ENCODE measurements around the gene LSAMP. TPM values are rescaled to one million over a fixed set of nuclear protein-coding genes. Genes with fewer than 3 reads are reported as not detected.

The LSAMP gene
- polyA plus RNA-seq, 1 experiment = 2.7 TPM

DNA sequence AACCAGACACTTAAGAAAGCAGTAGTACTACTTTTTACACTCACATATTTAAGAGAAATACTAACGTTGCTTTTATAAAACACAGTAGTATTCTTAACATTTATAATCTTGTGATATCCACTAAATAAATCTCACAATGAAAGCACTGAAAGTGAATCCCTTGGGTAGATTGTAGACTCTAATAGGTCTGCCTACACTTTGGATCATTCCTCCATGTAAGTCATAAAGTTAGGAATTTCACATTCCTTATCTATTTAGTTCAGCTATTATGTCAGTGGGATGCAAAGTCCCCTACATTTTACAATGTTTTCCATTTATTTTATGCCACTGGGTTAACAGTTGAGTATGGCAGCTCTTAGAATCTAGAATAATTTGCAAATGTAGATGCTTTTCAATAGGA lies 330.7 kb downstream of the LSAMP start:
- Histone ChIP-seq H3K27me3 (ENCODE audit: control insufficient read depth, insufficient read depth, low read length) (no peaks in the 10 kb centered on the region), H3K4me3 (ENCODE audit: low read depth, low read length) (no peak overlapping the region), H3K36me3 (ENCODE audit: control insufficient read depth, insufficient read depth, low read length) (no peaks in the 10 kb centered on the region)
- ChIA-PET POLR2A (no interaction called here), CTCF (no interaction called here)
- no peak for DNase-seq (ENCODE audit: low read depth)
- no peak for TF ChIP-seq CTCF (IDR thresholded peaks at IDR 0.05; ENCODE audit: insufficient read depth, low read depth, low read length)

DNA sequence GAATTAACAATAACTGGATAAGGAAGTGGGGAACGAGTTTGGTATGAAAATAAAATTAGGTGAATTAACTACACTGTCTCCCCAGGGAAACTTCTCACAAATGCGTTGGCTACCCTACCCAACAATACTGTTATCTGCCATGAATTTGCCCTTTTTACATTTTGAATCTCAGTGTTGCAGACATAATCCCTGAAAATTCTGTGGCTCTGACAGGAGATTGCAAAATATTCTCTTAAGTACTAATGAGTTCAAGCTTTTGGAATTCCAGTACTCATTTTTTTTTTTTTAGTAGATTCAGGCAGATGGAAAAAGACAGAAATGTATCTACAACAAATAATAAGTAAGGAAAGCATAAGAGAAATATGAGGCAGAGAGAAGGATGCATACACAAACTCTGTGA lies 332.6 kb downstream of the LSAMP start:
- no peaks in the 10 kb centered on the region for H3K36me3 ChIP-seq (ENCODE audit: control insufficient read depth, insufficient read depth, low read length)
- DNase-seq (ENCODE audit: low read depth) = peak; percentile 3
- H3K4me3 ChIP-seq (ENCODE audit: low read depth, low read length) = no peak overlapping the region
- ChIA-PET CTCF (interaction anchor here (1.2 kb wide), 1 partner anchor 10 kb away, joined by 3 read pairs; no protein-coding TSS in a partner anchor), POLR2A (no interaction called here)
- no peaks in the 10 kb centered on the region for H3K27me3 ChIP-seq (ENCODE audit: control insufficient read depth, insufficient read depth, low read length)
- TF ChIP-seq CTCF (IDR thresholded peaks at IDR 0.05; ENCODE audit: insufficient read depth, low read depth, low read length) = no peak

GRCh38 chr3:116111765-116112164 lies 333.5 kb downstream of the LSAMP start:
- no peak overlapping the region for H3K4me3 ChIP-seq (ENCODE audit: low read depth, low read length)
- POLR2A ChIA-PET = no interaction called here

GRCh38 chr3:116103868-116104530 lies 341.3 kb downstream of the LSAMP start:
- TF ChIP-seq CTCF (IDR thresholded peaks at IDR 0.05; ENCODE audit: insufficient read depth, low read depth, low read length) = no peak
- ChIA-PET CTCF (no interaction called here), POLR2A (no interaction called here)
- no peaks in the 10 kb centered on the region for H3K36me3 ChIP-seq (ENCODE audit: control insufficient read depth, insufficient read depth, low read length)
- H3K27me3 ChIP-seq (ENCODE audit: control insufficient read depth, insufficient read depth, low read length) = no peaks in the 10 kb centered on the region; the same call in 1 of the 2 replicates
- DNase-seq (ENCODE audit: low read depth) = no peak
- H3K4me3 ChIP-seq (ENCODE audit: low read depth, low read length) = no peak overlapping the region

More at GRCh38 chr3:116111765-116112164, 333.5 kb downstream of the LSAMP start:
- Histone ChIP-seq H3K36me3 (ENCODE audit: control insufficient read depth, insufficient read depth, low read length) (no peaks in the 10 kb centered on the region), H3K27me3 (ENCODE audit: control insufficient read depth, insufficient read depth, low read length) (no peaks in the 10 kb centered on the region)
- CTCF ChIA-PET = interaction anchor here (1.2 kb wide), 1 partner anchor 9 kb away, joined by 3 read pairs; no protein-coding TSS in a partner anchor
- DNase-seq (ENCODE audit: low read depth) = no peak
- no peak for TF ChIP-seq CTCF (IDR thresholded peaks at IDR 0.05; ENCODE audit: insufficient read depth, low read depth, low read length)

- no peak for TF ChIP-seq CTCF (IDR thresholded peaks at IDR 0.05; ENCODE audit: insufficient read depth, low read depth, low read length)
- H3K4me3 ChIP-seq (ENCODE audit: low read depth, low read length) = no peak overlapping the region
- ChIA-PET POLR2A (no interaction called here), CTCF (no interaction called here)
- H3K36me3 ChIP-seq (ENCODE audit: control insufficient read depth, insufficient read depth, low read length) = no peaks in the 10 kb centered on the region
- no peaks in the 10 kb centered on the region; the same call in 1 of the 2 replicates for H3K27me3 ChIP-seq (ENCODE audit: control insufficient read depth, insufficient read depth, low read length)
- DNase-seq (ENCODE audit: low read depth) = no peak
These were observed 343.2 kb downstream of the LSAMP start for GRCh38 chr3:116102037-116102436.
